Skeletal muscle tissue (tissue), 4 donors: ENCODE measurements around the gene BGN. TPM values are rescaled to one million over a fixed set of nuclear protein-coding genes. Genes with fewer than 3 reads are reported as not detected.

Experiments
- H3K27ac ChIP-seq: one replicate; pipeline ENCODE4 v1.7.0; 2013; ENCODE audit warnings: mild to moderate bottlenecking, low read depth, low read length, inconsistent platforms
- H3K27me3 ChIP-seq, 3 donors: one replicate each; pipeline ENCODE4 v1.7.0; 2013; ENCODE audit warnings: low read length in 3 of 3; ENCODE audit not compliant: control insufficient read depth in 3 of 3, insufficient read depth in 3 of 3
- H3K36me3 ChIP-seq, 3 donors: one replicate each; pipeline ENCODE4 v1.7.0; 2013; ENCODE audit warnings: low read length in 3 of 3; ENCODE audit not compliant: control insufficient read depth in 3 of 3, insufficient read depth in 3 of 3
- H3K4me1 ChIP-seq, 3 donors: one replicate each; pipeline ENCODE4 v1.7.0; 2013; ENCODE audit warnings: low read length in 3 of 3, mild to moderate bottlenecking in 3 of 3; ENCODE audit not compliant: control insufficient read depth in 3 of 3, insufficient read depth in 3 of 3
- H3K4me3 ChIP-seq, 3 donors: one replicate each; pipeline ENCODE4 v1.7.0; 2013; ENCODE audit warnings: low read length in 3 of 3
- H3K9ac ChIP-seq, 3 donors: one replicate each; pipeline ENCODE4 v1.7.0; 2013; ENCODE audit warnings: low read length in 3 of 3, mild to moderate bottlenecking in 3 of 3, moderate library complexity in 2 of 3, low read depth in 1 of 3
- H3K9me3 ChIP-seq, 3 donors: one replicate each; pipeline ENCODE4 v1.7.0; 2013; ENCODE audit warnings: low read length in 3 of 3; ENCODE audit not compliant: control insufficient read depth in 3 of 3
- total RNA-seq: library from RNA; depleted of rRNA; stranded (reverse); fragments of >200 nt; gene quantifications from one replicate; pipeline ENCODE4 v1.2.3, GENCODE V29; 2014
- donor health status: Osteomylitis.

The BGN gene
- total RNA-seq, 1 donor from 2014 or later: 24.5 TPM

DNA sequence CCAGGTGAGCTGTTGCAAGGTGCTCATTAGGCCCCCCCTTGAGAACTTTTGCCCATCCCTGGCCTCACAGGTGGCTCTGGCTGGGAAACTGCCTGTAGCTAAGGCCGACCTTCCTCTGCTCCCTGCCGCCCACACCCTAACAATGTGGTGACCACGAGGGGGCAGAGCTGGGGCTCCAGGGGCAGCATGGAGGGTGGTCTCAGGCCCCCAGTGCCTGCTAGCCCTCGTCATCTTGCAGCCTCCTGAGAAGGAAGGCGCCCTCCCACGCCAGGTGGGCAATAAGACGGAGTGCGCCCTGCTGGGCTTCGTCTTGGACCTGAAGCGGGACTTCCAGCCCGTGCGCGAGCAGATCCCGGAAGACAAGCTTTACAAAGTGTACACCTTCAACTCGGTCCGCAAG is 55.0 kb downstream of the BGN start:
- no peaks in the 10 kb centered on the region for H3K9me3 ChIP-seq
- H3K27ac ChIP-seq: no peak overlapping the region
- H3K27me3 ChIP-seq: peaks cover 0 to 21% (median 3%) of the 10 kb centered on the region in 3 donors
- H3K4me3 ChIP-seq: no peak overlapping the region
- no peaks in the 10 kb centered on the region for H3K4me1 ChIP-seq
- no peaks in the 10 kb centered on the region for H3K36me3 ChIP-seq
- H3K9ac ChIP-seq: no peak overlapping the region

DNA sequence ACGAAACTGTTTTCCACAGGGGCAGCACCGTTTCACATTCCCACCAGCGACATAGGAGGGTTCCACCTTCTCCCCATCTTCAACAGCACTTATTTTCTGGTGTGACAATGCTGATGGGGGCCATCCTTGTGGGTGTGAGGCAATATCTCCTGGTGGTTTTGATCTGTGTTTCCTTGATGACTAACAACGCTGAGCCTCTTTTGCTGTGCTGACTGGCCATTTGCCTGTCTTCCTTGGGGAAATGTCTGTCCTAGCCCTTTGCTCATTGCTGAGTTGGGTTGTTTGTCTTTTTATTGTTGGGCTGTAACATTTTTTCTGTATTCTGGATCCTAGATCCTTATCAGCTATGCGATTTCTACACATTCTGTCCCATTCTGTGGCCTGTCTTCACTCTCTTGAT is 56.4 kb downstream of the BGN start:
- Histone ChIP-seq H3K4me1 (peaks cover 0 to 3% (median 0%) of the 10 kb centered on the region in 3 donors), H3K27ac (no peak overlapping the region), H3K9ac (no peak overlapping the region), H3K4me3 (no peak overlapping the region), H3K9me3 (no peaks in the 10 kb centered on the region), H3K27me3 (peaks cover 0 to 21% (median 3%) of the 10 kb centered on the region in 3 donors), H3K36me3 (no peaks in the 10 kb centered on the region)

- H3K9me3 ChIP-seq: no peaks in the 10 kb centered on the region
- H3K27ac ChIP-seq: no peak overlapping the region
- no peaks in the 10 kb centered on the region for H3K36me3 ChIP-seq
- H3K9ac ChIP-seq: no peak overlapping the region
- peaks cover 0 to 23% (median 0%) of the 10 kb centered on the region in 3 donors for H3K27me3 ChIP-seq
- peaks cover 0 to 3% (median 0%) of the 10 kb centered on the region in 3 donors for H3K4me1 ChIP-seq
- H3K4me3 ChIP-seq: no peak overlapping the region
Measured at GRCh38 chrX:153554519-153555167, 59.9 kb downstream of the BGN start.

DNA sequence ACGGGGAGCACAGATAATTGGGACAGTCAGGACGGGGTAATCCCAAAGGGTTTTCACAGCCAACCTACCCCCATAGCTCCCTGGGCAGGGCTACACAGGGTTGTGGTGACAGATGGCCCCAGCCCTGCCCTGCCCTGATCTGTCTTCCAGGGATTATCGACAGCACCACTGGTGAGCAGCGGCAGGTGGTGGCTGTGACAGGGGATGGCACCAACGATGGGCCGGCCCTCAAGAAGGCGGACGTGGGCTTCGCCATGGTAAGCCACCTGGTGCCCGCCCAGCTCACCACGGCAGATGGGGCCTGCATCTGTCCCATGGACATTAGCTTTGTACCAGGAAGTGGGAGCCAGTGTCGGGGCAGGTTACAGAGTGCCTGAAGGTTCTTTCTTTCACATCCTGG is 62.0 kb downstream of the BGN start:
- Histone ChIP-seq H3K9me3 (no peaks in the 10 kb centered on the region), H3K4me3 (no peak overlapping the region), H3K9ac (no peak overlapping the region), H3K4me1 (peaks cover 0 to 3% (median 0%) of the 10 kb centered on the region in 3 donors), H3K27ac (no peak overlapping the region), H3K27me3 (peaks cover 0 to 24% (median 0%) of the 10 kb centered on the region in 3 donors), H3K36me3 (no peaks in the 10 kb centered on the region)

DNA sequence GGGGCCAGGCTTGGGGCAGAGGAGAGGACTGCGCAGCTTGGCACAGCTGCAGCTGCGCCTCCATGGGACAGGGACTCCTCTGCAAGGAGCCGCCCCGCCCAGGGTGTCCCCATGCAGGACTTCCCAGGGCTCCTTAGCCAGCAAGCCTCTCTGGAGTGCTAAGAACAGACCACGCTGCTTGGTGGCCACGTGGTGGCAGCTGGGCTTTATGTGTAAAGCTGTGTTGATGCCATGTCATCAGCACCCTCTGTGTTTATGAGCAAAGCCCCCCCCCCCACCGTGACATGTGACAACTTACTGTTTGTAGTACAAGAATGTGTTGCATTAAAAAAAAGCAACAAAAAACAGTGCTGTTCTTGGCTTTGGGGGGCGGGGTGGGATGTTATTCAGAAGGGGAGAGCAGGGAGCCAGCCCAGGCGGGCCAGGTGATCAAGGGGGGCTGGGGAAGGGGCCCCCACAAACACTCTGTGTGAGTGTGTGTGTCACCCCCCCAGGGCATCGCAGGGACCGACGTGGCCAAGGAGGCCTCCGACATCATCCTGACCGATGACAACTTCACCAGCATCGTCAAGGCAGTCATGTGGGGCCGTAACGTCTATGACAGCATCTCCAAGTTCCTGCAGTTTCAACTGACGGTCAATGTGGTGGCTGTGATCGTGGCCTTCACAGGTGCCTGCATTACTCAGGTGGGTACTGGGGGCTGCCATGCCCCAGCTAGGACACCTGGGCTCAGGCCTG is 63.0 kb downstream of the BGN start:
- H3K9me3 ChIP-seq: no peaks in the 10 kb centered on the region
- H3K27me3 ChIP-seq: peaks cover 0 to 24% (median 0%) of the 10 kb centered on the region in 3 donors
- no peak overlapping the region for H3K27ac ChIP-seq
- no peaks in the 10 kb centered on the region for H3K36me3 ChIP-seq
- peaks cover 0 to 3% (median 0%) of the 10 kb centered on the region in 3 donors for H3K4me1 ChIP-seq
- H3K4me3 ChIP-seq: no peak overlapping the region
- H3K9ac ChIP-seq: no peak overlapping the region

Other genes with a start within 250 kb of the BGN start
- not detected for gene PNMA6F, start 173.2 kb upstream of the BGN start, total RNA-seq
- gene ZNF275, start 160.8 kb upstream of the BGN start, total RNA-seq: 5.2 TPM
- not detected for gene PNMA6E, start 93.6 kb upstream of the BGN start, total RNA-seq
- 1.0 TPM for gene ZFP92, start 83.5 kb upstream of the BGN start, total RNA-seq
- 3.7 TPM for gene TREX2, start 48.9 kb upstream of the BGN start, total RNA-seq
- gene HAUS7, start 24.4 kb upstream of the BGN start, total RNA-seq: 11.0 TPM
- 0.52 TPM for gene ATP2B3, start 22.7 kb downstream of the BGN start, total RNA-seq
- 13.0 TPM for gene CCNQ, start 104.2 kb downstream of the BGN start, total RNA-seq
- gene DUSP9, start 152.2 kb downstream of the BGN start, total RNA-seq: not detected
- gene PNCK, start 178.8 kb downstream of the BGN start, total RNA-seq: not detected
- gene SLC6A8, start 192.9 kb downstream of the BGN start, total RNA-seq: 13.0 TPM
- 83.0 TPM for gene BCAP31, start 229.4 kb downstream of the BGN start, total RNA-seq
- gene ABCD1, start 229.9 kb downstream of the BGN start, total RNA-seq: 10.4 TPM